ENCODE data around the gene XXYLT1. TPM values are rescaled to one million over a fixed set of nuclear protein-coding genes. Genes with fewer than 3 reads are reported as not detected.

Gene XXYLT1
- total RNA-seq, 2 experiments from 2014 or later = 17.2 to 19.6 TPM

DNA sequence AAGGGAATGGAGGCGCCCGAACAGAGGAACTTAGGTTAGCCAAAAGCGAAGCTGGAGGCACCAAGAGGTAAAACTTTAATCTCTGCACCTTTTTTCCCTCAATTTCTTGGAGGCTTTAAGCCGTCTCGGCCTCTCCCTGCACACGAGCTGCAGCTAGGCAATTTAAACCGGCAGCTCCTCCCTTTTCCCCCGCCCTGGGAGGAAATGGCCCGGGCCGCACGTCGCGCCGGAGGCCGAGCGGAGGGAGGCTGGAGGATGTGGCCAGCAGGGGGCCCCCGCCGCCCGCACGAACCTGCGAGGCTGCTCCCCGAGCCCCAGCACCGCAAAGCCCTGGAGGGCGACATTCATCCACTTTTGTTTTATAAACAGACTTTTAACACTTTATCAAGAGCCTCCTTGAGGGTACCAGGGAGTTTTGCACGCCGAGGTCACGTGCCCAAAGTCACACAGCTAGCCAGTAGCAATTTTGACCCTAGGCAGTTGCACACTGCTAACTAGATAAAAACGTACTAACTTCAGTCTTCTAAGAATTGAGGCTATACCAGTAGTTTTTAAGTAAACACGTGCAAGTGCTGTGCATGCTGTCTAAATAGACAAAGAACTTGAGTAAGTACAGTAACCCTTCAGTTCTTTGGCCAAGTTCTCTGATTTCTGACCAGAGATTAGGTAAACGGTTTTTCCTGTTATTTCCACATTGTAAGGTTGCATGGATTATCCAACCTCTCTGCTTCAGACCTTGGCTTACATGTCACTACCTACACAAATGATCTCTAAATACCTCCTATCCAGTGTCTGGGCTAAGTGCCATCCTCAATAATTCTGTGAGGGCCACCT is 668 bp upstream of the XXYLT1 start:
- peaks cover 12% of the 10 kb centered on the region for H3K36me3 ChIP-seq (ENCODE audit: insufficient read depth, low read length)
- POLR2A ChIA-PET = interaction anchor here (0.6 to 2.1 kb wide), 11 partner anchors 21 to 564 kb away, joined by 3 to 8 read pairs (median 4); partner anchors contain the start of gene PPP1R2
- peak; percentile 93 for DNase-seq (ENCODE audit: low spot score)
- intact Hi-C loops (cut with micrococcal nuclease; ENCODE audit: unreplicated experiment) = loop anchor here (1.0 to 2.0 kb wide), 4 partner anchors 172 to 643 kb away; partner anchors contain the start of gene ACAP2
- H3K4me1 ChIP-seq (ENCODE audit: insufficient read depth, low read length, poor library complexity, severe bottlenecking) = peaks cover 24% of the 10 kb centered on the region
- H3K4me2 ChIP-seq (ENCODE audit: low read length) = peak overlapping the region; percentile 89
- no peaks in the 10 kb centered on the region for H3K9me2 ChIP-seq (ENCODE audit: insufficient read depth, low read length)
- CTCF ChIA-PET (ENCODE audit: unreplicated experiment) = interaction anchor here (0.6 to 1.9 kb wide), 11 partner anchors 9 to 644 kb away, joined by 3 to 13 read pairs (median 6); partner anchors contain the start of gene PPP1R2
- no peaks in the 10 kb centered on the region for H3K9me3 ChIP-seq (ENCODE audit: low read length)
- peak overlapping the region; percentile 77 for H3K27ac ChIP-seq (ENCODE audit: low read depth, low read length, poor library complexity, severe bottlenecking)
- TF ChIP-seq EZH2phosphoT487 (IDR thresholded peaks at IDR 0.05; ENCODE audit: borderline replicate concordance, low read depth, low read length) = no peak
- TF ChIP-seq, protein P1, sequence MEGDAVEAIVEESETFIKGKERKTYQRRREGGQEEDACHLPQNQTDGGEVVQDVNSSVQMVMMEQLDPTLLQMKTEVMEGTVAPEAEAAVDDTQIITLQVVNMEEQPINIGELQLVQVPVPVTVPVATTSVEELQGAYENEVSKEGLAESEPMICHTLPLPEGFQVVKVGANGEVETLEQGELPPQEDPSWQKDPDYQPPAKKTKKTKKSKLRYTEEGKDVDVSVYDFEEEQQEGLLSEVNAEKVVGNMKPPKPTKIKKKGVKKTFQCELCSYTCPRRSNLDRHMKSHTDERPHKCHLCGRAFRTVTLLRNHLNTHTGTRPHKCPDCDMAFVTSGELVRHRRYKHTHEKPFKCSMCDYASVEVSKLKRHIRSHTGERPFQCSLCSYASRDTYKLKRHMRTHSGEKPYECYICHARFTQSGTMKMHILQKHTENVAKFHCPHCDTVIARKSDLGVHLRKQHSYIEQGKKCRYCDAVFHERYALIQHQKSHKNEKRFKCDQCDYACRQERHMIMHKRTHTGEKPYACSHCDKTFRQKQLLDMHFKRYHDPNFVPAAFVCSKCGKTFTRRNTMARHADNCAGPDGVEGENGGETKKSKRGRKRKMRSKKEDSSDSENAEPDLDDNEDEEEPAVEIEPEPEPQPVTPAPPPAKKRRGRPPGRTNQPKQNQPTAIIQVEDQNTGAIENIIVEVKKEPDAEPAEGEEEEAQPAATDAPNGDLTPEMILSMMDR (conservative IDR thresholded peaks at IDR 0.05; ENCODE audit: low read length) = peak; percentile 99
- peaks cover 19% of the 10 kb centered on the region for H3K79me2 ChIP-seq (ENCODE audit: insufficient read depth, low read depth, low read length)
- H2AFZ ChIP-seq (ENCODE audit: low read length) = peak overlapping the region; percentile 91
- H4K20me1 ChIP-seq (ENCODE audit: insufficient read depth, low read length) = peaks cover 9% of the 10 kb centered on the region; the same call in 1 of the 2 replicates
- BruUV-seq (replicated peaks) = no TSS peak
- peak overlapping the region; percentile 79 for H3K4me3 ChIP-seq (ENCODE audit: low read depth, low read length, poor library complexity, severe bottlenecking)

DNA sequence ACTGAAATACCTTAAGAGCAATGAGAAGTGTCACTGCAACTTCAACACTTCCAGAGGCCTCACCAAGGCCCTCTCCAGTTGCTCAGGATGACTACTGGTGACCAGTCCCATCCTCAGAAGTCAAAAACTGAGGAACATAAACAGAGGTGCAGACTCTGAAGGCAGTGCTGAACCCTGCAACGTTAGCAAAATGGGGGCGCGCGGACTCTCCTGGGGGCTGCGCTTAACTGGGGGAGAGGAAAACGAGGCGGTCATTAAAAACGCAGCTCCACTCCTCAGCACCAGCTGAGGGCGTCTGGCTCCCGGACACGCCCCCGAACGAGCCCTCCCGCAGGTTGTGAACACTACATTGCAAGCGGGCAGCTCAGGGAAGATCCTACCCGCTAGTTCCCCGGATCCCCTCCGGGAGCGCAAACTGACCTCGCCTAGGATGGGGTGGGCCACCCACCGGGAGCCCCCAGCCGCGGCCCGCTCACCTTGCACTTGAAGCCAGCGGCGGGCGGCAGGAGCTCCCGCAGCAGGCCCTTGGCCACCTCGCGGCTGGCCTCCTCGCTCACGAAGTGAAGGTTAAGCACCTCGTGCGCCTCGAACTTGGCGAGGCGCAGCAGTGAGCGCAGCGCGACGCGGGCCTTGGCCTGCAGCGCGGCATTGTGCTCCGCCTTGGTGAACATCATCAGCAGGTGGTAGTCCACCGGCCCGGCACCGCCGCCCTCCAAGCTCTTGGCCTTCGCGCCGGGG is 711 bp downstream of the XXYLT1 start:
- BruUV-seq (replicated peaks) = no TSS peak
- H3K4me3 ChIP-seq (ENCODE audit: low read depth, low read length, poor library complexity, severe bottlenecking) = peak overlapping the region; percentile 79
- intact Hi-C loops (cut with micrococcal nuclease; ENCODE audit: unreplicated experiment) = loop anchor here (2.0 kb wide), 1 partner anchor 645 kb away; no protein-coding TSS in a partner anchor

More for the DNA sequence above, 711 bp downstream of the XXYLT1 start:
- peak; percentile 57 for DNase-seq (ENCODE audit: low spot score)
- H3K4me1 ChIP-seq (ENCODE audit: insufficient read depth, low read length, poor library complexity, severe bottlenecking) = peaks cover 24% of the 10 kb centered on the region
- H3K79me2 ChIP-seq (ENCODE audit: insufficient read depth, low read depth, low read length) = peaks cover 19% of the 10 kb centered on the region
- ChIA-PET POLR2A (interaction anchor here (0.6 to 2.1 kb wide), 14 partner anchors 8 to 599 kb away, joined by 3 to 8 read pairs (median 4); partner anchors contain the start of gene PPP1R2), CTCF (ENCODE audit: unreplicated experiment) (interaction anchor here (0.6 to 1.9 kb wide), 7 partner anchors 8 to 850 kb away, joined by 3 to 8 read pairs (median 4); no protein-coding TSS in a partner anchor)
- no peak for TF ChIP-seq EZH2phosphoT487 (IDR thresholded peaks at IDR 0.05; ENCODE audit: borderline replicate concordance, low read depth, low read length)
- TF ChIP-seq, protein P1 (conservative IDR thresholded peaks at IDR 0.05; ENCODE audit: low read length) = no peak
- H3K4me2 ChIP-seq (ENCODE audit: low read length) = peak overlapping the region; percentile 89
- peak overlapping the region; percentile 77 for H3K27ac ChIP-seq (ENCODE audit: low read depth, low read length, poor library complexity, severe bottlenecking)
- peaks cover 20% of the 10 kb centered on the region for H3K36me3 ChIP-seq (ENCODE audit: insufficient read depth, low read length)
- H2AFZ ChIP-seq (ENCODE audit: low read length) = peak overlapping the region; percentile 91; the same call in 1 of the 2 replicates
- peaks cover 9% of the 10 kb centered on the region; the same call in 1 of the 2 replicates for H4K20me1 ChIP-seq (ENCODE audit: insufficient read depth, low read length)
- no peaks in the 10 kb centered on the region for H3K9me3 ChIP-seq (ENCODE audit: low read length)
- H3K9me2 ChIP-seq (ENCODE audit: insufficient read depth, low read length) = no peaks in the 10 kb centered on the region

Measured in OCI-LY7 (cell line).